Stimulated activated CD8-positive, alpha-beta memory T cell treated with anti-CD3 and anti-CD28 coated beads, Interleukin-12 subunit alpha, Interleukin-12 subunit beta, amount 100 ng/mL, for 4 hours (primary cell): Measurements from ENCODE around the gene TGFB2.

Experiments used
- DNase-seq: peaks from one replicate; pipeline ENCODE4 v3.0.0-alpha.2; 2020; ENCODE audit warnings: low read depth

The TGFB2 gene

DNA sequence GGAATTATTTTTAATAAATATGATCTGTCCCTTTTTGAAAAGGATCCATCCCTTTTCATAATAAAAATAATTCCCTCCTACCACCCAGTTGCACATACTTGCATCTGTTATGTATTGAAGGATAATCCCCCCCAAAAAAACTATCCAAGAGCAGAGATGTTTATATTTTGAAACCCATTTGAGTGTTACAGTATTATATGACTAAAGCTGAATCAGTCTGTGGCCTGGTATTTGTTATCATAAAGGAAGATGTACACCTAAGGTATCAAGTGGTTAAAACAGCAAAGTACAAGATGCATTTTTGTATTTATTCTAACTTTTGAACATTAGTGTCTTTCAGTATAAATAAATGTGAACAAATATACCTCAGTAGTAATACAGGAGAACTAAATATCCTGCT is 12.7 kb upstream of the TGFB2 start:
- no peak for DNase-seq

- DNase-seq = no peak
These were observed 8.8 kb upstream of the TGFB2 start for GRCh38 chr1:218336328-218336727.

- no peak for DNase-seq
These were observed 5.8 kb upstream of the TGFB2 start for GRCh38 chr1:218339267-218339831.

GRCh38 chr1:218341325-218341724 is 3.8 kb upstream of the TGFB2 start:
- DNase-seq = no peak

DNA sequence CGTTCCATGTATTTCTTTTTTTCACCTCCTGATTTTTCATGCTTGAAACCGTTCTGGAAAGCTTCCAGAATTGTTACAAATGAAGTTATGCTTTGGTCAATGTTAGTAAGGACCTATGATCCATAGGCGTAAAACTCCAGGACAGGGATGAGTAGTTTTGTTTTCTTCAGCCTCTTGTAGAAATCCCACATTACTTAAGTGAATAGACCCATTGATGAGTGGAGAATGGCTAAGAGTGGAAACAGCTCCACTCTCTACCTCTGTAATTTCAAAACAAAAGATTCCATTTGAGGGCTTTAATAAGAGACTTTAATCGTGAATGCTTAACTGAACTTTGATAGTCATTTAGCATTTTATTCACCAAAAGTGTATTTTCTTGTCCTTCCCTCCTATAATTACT is 3.0 kb upstream of the TGFB2 start:
- no peak for DNase-seq

- DNase-seq = no peak
These were observed 696 bp downstream of the TGFB2 start for GRCh38 chr1:218345673-218346390.

DNA sequence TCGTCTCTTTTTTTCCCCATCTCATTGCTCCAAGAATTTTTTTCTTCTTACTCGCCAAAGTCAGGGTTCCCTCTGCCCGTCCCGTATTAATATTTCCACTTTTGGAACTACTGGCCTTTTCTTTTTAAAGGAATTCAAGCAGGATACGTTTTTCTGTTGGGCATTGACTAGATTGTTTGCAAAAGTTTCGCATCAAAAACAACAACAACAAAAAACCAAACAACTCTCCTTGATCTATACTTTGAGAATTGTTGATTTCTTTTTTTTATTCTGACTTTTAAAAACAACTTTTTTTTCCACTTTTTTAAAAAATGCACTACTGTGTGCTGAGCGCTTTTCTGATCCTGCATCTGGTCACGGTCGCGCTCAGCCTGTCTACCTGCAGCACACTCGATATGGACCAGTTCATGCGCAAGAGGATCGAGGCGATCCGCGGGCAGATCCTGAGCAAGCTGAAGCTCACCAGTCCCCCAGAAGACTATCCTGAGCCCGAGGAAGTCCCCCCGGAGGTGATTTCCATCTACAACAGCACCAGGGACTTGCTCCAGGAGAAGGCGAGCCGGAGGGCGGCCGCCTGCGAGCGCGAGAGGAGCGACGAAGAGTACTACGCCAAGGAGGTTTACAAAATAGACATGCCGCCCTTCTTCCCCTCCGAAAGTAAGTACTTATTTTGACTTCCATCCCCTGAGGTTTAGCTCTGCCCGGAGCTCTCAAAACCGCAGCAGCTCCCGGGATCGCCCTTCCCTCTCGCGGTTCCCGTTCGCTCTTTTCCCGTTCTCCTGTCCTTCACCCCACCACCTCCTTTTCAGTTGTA is 1.5 kb downstream of the TGFB2 start:
- DNase-seq = no peak

DNA sequence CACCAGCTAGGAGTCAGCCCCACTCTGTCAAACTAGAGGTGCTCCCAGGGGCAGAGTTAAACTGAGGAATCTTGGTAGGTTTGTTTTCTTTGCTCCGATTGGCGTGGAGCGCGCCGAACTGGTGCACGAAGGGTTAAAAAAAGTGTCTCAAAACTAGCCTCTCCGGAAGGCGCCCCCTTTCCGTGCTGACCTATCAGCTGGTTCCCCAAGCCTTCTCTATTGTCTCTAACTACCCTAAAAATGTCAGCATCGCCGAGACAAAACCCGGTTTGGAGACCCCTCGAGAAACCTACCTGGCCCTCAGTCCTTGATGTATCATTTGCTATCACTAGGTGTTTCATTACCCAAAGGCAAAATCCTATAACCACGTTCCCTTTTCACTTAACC is 2.2 kb downstream of the TGFB2 start:
- DNase-seq = no peak

- DNase-seq = no peak
These were observed 2.8 kb downstream of the TGFB2 start for GRCh38 chr1:218347723-218348627.

GRCh38 chr1:218348628-218349071 is 3.5 kb downstream of the TGFB2 start:
- DNase-seq = no peak

- DNase-seq = no peak
These were observed 4.4 kb downstream of the TGFB2 start for GRCh38 chr1:218349348-218350034.

DNA sequence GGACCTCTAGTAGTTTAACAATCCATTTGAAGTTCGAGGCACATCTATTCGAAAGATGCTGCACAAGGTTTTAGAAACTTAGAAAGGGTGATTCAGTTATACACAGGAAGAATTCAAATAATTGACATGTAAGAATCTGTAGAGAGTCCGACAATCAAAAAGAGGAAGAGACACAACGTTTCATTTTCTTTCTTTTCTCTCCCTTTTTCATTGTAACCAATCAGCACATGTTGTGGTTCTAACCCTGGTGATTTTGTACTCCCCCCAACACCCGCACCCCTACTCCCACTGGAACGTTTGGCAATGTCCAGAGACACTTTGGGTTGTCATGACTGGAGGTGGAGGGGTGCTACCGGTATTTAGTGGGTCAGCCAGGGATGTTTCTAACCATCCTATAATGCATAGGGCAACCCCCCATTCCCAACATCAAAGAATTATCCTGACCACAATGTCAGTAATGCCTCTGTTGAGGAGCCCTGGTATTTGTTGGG is 4.9 kb downstream of the TGFB2 start:
- no peak for DNase-seq

DNA sequence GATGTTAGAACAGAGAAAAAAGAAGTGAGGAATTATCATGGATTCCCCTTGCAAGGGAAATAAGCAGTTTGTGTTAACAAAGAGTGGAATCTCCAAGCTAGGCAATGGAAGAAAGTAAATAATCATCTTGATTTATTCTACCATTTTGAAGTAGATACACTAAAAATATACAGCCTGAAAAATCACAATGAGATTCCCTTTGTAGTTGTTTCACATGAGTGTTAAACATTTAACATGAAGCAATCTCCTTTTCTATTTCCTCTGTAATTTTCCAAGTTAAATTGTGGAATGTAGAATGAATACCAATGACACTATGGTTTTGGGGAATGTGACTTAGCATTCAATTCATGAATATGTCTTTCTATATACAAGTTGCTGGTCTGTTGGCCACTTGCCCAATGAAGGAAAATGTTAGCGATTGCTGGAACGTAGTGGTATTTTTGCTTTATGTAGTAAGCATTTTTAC is 5.7 kb downstream of the TGFB2 start:
- DNase-seq = no peak

DNA sequence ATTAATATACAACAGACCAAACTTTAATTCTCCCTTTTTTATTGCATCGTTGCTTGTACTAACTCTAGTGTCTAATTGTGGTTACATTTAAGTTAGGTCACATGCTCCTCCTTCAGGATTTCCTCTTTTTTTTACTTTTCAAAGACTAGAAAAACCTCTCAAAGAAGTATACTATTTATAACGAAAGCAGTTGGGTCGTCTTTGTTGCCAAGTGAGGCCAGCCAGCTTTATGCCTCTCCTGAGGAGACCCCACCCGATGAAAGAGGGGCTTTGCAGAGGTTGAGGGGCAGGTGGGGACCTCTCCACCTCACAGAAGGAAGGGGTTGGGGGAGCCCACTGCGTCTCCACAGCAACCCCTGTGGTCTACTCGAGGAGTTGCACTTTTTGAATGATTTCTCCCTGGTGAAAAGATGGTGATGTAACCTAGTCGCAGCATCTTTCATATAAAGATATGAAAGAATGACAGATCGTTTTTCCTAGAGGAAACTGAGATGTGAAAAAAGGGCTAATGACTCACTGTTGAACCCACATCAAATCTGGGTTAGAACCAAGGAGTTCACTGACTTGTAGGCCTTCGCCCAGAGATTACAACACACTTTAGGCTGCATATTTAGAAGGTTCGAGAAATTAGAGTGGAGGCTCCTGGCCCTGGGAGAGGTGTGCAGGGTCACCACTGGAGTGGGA is 6.4 kb downstream of the TGFB2 start:
- DNase-seq = no peak

GRCh38 chr1:218352075-218352438 is 6.9 kb downstream of the TGFB2 start:
- no peak for DNase-seq

- no peak for DNase-seq
These were observed 8.5 kb downstream of the TGFB2 start for GRCh38 chr1:218353656-218354055.

DNA sequence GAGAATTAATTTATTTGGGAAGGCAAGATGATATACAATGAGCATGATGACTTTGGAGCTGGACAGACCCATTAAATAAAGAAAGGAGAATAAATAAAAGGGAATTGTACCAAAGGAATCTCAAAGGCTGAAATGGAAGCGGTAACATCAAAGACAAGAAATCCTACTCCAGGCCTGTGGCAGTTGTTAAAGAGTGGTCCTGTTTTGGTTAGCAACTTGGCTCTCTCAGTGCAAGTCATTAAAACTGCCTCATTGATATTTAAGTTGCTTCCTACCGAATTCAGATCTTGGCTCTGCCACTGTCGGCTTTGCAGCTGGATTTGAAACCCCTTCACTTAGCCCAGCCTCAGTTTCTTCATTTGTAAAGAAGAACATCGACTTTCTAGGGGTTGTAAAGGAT is 10.1 kb downstream of the TGFB2 start:
- DNase-seq = no peak

DNA sequence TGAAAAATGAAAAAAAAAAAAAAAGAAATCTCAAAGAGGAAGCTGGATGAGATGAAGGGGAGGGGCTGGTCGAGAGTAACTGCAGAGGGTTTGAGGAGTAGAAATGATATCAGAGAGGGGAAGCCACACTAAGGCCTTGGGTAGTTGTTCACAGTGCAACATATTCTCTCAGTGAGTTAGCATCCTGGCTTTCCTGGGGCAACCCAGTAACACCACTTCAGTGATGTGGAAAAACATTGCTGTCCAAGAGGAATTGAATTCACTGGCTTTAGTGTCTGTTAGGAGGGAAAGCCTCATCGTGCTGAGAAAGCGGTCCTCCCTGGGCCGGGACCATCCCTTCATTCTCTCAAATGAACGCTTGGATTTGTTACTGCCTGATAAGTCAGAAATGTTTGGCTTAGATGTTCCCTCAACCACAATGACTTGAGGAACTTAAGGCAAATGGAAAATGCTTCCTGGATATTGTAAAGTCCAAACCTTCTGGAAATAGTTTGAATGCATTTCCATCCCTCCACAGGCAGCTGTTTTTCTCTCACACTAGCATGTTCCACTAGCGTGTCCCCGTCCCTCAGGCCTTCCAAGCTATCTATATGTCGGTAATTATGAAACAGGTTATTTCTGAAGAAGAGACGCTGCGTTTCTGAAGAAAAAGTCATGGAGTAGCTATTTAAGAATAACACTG is 12.2 kb downstream of the TGFB2 start:
- DNase-seq = no peak

GRCh38 chr1:218357893-218358232 is 12.7 kb downstream of the TGFB2 start:
- DNase-seq = no peak
